ENCODE results near the gene PUS3.

PUS3 gene

DNA sequence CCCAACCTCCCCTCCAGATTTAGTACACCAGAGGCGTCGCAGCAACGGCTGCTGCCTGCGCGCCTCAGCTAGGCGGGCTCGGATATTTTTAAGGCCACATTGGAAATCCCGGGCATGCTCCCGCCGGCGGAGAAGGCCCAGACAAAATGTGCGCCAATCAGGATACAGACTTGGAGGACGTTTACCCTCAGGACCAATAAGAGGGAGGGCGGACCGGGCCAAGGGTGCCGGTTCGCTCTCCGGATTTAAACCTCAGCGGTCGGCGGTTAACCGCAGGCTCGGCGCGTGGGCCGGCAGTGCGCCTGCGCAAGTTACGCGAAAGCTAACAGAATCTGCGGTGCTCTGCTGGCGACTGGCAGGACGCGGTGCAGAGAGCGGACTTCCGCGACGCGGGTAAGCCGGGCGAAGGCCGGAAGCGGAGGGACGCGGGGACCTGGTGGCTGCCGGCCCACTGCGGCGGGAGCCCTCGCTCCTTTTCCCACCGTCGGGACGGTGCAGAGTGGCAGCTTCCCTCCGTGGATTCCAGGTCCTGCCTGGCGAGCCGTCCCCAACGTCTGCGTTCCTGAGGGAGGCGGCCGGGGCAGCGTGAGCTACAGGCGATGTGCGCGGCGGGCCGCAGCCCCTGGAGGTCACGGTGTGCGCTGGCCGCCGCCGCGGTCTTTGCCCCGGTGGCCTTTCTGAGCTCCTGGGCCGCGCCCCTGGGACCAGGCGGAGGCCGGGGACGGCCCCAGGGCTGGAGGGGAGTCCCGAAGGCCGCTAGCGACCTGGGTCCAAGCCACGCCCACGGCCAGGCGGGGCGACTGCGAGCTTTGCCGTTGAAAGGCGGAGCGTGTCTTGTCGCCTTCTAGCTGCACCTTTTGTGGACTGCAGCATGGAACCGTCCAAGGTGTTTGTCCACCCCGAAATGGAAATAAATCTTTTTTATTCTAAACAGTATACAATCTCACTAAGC is 15.4 kb downstream of the PUS3 start, which contains the start of gene HYLS1:
Gene HYLS1, plus strand, starts transcription at position 296 of the 952 bp plus-strand sequence. CDS start 11,701 bp downstream, outside the sequence.
- Histone ChIP-seq H3K9me3 (ENCODE audit: control insufficient read depth, insufficient read depth, low read depth, low read length) (no peaks in the 10 kb centered on the region), H3K36me3 (ENCODE audit: control insufficient read depth in 2 of 2, insufficient read depth in 1 of 2, low read length in 2 of 2) (peaks cover 0 to 3% of the 10 kb centered on the region in 2 experiments; a peak in 1 of 3 replicates), H3K4me1 (ENCODE audit: control insufficient read depth, insufficient read depth, low read length) (no peaks in the 10 kb centered on the region), H3K4me3 (ENCODE audit: low read depth, low read length) (peak within 1 kb of the TSS; percentile 78), H3K27ac (ENCODE audit: extremely low read depth, low read depth, low read length) (peak within 1 kb of the TSS; percentile 76)
- ChIA-PET CTCF (interaction anchor here (0.6 to 1.4 kb wide), 6 partner anchors 9 to 289 kb away, joined by 3 to 4 read pairs (median 3); no protein-coding TSS in a partner anchor), POLR2A (interaction anchor here (0.7 to 1.7 kb wide), 12 partner anchors 8 to 1141 kb away, joined by 3 to 26 read pairs (median 4); partner anchors contain the start of genes CHEK1 and PUS3)
- TF ChIP-seq, protein P1, sequence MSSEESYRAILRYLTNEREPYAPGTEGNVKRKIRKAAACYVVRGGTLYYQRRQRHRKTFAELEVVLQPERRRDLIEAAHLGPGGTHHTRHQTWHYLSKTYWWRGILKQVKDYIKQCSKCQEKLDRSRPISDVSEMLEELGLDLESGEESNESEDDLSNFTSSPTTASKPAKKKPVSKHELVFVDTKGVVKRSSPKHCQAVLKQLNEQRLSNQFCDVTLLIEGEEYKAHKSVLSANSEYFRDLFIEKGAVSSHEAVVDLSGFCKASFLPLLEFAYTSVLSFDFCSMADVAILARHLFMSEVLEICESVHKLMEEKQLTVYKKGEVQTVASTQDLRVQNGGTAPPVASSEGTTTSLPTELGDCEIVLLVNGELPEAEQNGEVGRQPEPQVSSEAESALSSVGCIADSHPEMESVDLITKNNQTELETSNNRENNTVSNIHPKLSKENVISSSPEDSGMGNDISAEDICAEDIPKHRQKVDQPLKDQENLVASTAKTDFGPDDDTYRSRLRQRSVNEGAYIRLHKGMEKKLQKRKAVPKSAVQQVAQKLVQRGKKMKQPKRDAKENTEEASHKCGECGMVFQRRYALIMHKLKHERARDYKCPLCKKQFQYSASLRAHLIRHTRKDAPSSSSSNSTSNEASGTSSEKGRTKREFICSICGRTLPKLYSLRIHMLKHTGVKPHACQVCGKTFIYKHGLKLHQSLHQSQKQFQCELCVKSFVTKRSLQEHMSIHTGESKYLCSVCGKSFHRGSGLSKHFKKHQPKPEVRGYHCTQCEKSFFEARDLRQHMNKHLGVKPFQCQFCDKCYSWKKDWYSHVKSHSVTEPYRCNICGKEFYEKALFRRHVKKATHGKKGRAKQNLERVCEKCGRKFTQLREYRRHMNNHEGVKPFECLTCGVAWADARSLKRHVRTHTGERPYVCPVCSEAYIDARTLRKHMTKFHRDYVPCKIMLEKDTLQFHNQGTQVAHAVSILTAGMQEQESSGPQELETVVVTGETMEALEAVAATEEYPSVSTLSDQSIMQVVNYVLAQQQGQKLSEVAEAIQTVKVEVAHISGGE (tag by site-specific recombination; conservative IDR thresholded peaks at IDR 0.05; ENCODE audit: low read depth) = peak; percentile 81
- TF ChIP-seq, protein P2, sequence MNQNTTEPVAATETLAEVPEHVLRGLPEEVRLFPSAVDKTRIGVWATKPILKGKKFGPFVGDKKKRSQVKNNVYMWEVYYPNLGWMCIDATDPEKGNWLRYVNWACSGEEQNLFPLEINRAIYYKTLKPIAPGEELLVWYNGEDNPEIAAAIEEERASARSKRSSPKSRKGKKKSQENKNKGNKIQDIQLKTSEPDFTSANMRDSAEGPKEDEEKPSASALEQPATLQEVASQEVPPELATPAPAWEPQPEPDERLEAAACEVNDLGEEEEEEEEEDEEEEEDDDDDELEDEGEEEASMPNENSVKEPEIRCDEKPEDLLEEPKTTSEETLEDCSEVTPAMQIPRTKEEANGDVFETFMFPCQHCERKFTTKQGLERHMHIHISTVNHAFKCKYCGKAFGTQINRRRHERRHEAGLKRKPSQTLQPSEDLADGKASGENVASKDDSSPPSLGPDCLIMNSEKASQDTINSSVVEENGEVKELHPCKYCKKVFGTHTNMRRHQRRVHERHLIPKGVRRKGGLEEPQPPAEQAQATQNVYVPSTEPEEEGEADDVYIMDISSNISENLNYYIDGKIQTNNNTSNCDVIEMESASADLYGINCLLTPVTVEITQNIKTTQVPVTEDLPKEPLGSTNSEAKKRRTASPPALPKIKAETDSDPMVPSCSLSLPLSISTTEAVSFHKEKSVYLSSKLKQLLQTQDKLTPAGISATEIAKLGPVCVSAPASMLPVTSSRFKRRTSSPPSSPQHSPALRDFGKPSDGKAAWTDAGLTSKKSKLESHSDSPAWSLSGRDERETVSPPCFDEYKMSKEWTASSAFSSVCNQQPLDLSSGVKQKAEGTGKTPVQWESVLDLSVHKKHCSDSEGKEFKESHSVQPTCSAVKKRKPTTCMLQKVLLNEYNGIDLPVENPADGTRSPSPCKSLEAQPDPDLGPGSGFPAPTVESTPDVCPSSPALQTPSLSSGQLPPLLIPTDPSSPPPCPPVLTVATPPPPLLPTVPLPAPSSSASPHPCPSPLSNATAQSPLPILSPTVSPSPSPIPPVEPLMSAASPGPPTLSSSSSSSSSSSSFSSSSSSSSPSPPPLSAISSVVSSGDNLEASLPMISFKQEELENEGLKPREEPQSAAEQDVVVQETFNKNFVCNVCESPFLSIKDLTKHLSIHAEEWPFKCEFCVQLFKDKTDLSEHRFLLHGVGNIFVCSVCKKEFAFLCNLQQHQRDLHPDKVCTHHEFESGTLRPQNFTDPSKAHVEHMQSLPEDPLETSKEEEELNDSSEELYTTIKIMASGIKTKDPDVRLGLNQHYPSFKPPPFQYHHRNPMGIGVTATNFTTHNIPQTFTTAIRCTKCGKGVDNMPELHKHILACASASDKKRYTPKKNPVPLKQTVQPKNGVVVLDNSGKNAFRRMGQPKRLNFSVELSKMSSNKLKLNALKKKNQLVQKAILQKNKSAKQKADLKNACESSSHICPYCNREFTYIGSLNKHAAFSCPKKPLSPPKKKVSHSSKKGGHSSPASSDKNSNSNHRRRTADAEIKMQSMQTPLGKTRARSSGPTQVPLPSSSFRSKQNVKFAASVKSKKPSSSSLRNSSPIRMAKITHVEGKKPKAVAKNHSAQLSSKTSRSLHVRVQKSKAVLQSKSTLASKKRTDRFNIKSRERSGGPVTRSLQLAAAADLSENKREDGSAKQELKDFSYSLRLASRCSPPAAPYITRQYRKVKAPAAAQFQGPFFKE (tag by site-specific recombination; IDR thresholded peaks at IDR 0.05; ENCODE audit: borderline replicate concordance) = no peak
- TF ChIP-seq, protein P3, sequence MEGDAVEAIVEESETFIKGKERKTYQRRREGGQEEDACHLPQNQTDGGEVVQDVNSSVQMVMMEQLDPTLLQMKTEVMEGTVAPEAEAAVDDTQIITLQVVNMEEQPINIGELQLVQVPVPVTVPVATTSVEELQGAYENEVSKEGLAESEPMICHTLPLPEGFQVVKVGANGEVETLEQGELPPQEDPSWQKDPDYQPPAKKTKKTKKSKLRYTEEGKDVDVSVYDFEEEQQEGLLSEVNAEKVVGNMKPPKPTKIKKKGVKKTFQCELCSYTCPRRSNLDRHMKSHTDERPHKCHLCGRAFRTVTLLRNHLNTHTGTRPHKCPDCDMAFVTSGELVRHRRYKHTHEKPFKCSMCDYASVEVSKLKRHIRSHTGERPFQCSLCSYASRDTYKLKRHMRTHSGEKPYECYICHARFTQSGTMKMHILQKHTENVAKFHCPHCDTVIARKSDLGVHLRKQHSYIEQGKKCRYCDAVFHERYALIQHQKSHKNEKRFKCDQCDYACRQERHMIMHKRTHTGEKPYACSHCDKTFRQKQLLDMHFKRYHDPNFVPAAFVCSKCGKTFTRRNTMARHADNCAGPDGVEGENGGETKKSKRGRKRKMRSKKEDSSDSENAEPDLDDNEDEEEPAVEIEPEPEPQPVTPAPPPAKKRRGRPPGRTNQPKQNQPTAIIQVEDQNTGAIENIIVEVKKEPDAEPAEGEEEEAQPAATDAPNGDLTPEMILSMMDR (tag by site-specific recombination; IDR thresholded peaks at IDR 0.05) = peak; percentile 42
- TF ChIP-seq ZNF610 (tag by site-specific recombination; IDR thresholded peaks at IDR 0.05; ENCODE audit: borderline replicate concordance) (peak; percentile 38; the same call in 1 of the 2 replicates), ZNF133 (tag by site-specific recombination; IDR thresholded peaks at IDR 0.05) (no peak), ZNF19 (tag by site-specific recombination; IDR thresholded peaks at IDR 0.05; ENCODE audit: low read depth) (no peak), ZFHX2 (tag by site-specific recombination; conservative IDR thresholded peaks at IDR 0.05) (peak; percentile 27; the same call in 1 of the 2 replicates), YY1 (tag by site-specific recombination; IDR thresholded peaks at IDR 0.05) (no peak), SCRT2 (tag by site-specific recombination; IDR thresholded peaks at IDR 0.05) (peak; percentile 68), ZNF777 (tag by site-specific recombination; IDR thresholded peaks at IDR 0.05; ENCODE audit: borderline replicate concordance) (peak; percentile 92), KLF1 (tag by site-specific recombination; IDR thresholded peaks at IDR 0.05) (peak; percentile 25; the same call in 1 of the 2 replicates), ZNF843 (tag by site-specific recombination; IDR thresholded peaks at IDR 0.05) (peak; percentile 24; the same call in 1 of the 2 replicates)
- TF ChIP-seq, protein P4, sequence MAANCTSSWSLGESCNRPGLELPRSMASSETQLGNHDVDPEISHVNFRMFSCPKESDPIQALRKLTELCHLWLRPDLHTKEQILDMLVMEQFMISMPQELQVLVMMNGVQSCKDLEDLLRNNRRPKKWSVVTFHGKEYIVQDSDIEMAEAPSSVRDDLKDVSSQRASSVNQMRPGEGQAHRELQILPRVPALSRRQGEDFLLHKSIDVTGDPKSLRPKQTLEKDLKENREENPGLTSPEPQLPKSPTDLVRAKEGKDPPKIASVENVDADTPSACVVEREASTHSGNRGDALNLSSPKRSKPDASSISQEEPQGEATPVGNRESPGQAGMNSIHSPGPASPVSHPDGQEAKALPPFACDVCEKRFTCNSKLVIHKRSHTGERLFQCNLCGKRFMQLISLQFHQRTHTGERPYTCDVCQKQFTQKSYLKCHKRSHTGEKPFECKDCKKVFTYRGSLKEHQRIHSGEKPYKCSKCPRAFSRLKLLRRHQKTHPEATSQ (tag by site-specific recombination; IDR thresholded peaks at IDR 0.05) = peak; percentile 92
- TF ChIP-seq, protein P5, sequence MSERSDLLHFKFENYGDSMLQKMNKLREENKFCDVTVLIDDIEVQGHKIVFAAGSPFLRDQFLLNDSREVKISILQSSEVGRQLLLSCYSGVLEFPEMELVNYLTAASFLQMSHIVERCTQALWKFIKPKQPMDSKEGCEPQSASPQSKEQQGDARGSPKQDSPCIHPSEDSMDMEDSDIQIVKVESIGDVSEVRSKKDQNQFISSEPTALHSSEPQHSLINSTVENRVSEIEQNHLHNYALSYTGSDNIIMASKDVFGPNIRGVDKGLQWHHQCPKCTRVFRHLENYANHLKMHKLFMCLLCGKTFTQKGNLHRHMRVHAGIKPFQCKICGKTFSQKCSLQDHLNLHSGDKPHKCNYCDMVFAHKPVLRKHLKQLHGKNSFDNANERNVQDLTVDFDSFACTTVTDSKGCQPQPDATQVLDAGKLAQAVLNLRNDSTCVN (tag by site-specific recombination; optimal IDR thresholded peaks at IDR 0.05) = peak; percentile 70
- TF ChIP-seq, protein P6, sequence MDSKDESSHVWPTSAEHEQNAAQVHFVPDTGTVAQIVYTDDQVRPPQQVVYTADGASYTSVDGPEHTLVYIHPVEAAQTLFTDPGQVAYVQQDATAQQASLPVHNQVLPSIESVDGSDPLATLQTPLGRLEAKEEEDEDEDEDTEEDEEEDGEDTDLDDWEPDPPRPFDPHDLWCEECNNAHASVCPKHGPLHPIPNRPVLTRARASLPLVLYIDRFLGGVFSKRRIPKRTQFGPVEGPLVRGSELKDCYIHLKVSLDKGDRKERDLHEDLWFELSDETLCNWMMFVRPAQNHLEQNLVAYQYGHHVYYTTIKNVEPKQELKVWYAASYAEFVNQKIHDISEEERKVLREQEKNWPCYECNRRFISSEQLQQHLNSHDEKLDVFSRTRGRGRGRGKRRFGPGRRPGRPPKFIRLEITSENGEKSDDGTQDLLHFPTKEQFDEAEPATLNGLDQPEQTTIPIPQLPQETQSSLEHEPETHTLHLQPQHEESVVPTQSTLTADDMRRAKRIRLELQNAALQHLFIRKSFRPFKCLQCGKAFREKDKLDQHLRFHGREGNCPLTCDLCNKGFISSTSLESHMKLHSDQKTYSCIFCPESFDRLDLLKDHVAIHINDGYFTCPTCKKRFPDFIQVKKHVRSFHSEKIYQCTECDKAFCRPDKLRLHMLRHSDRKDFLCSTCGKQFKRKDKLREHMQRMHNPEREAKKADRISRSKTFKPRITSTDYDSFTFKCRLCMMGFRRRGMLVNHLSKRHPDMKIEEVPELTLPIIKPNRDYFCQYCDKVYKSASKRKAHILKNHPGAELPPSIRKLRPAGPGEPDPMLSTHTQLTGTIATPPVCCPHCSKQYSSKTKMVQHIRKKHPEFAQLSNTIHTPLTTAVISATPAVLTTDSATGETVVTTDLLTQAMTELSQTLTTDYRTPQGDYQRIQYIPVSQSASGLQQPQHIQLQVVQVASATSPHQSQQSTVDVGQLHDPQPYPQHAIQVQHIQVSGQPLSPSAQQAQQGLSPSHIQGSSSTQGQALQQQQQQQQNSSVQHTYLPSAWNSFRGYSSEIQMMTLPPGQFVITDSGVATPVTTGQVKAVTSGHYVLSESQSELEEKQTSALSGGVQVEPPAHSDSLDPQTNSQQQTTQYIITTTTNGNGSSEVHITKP (tag by site-specific recombination; IDR thresholded peaks at IDR 0.05) = peak; percentile 88

All from HEK293 (cell line).